ENCODE data around the gene CAMTA1.

CAMTA1 gene

DNA sequence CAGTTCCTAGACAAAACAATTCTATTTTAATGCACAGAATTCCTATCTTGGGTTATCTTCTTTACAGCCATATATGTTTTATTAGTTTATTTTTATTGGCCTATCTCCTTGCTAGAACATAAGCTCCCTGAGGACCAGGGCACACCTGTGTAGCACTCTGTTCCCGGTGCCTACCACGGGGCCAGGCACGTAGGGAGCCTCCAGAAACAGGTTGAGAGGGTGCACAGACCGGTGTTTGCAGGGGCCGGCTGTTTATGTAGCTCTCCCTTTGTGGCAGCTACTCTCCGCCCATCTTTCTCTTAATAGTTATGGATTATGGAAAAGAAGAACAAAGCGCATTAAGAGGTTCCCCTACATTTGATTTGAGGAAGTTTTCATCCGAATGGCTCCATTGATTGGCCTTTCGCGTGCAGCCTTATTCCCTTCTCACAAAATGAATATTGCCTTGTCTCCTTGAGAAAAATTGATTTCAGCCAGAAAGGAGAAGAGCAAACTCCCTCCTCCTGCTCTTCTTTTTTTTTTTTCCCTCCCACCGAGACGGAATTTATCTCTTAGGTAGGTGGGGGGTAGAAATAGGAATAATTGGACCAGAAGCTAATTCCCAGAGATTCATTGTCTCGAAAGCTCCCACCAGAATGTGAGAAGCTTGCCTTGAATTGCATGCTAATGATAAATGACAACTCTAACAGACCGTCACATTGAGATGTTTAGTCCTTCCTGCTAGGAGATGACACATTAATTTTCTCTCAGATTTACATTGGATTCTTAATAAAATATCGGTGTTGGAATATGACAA, 447.4 kb downstream of the CAMTA1 start:
- no peak overlapping the region for H3K4me2 ChIP-seq (ENCODE audit: low read depth, low read length, poor library complexity, severe bottlenecking)
- no peaks in the 10 kb centered on the region for H3K27me3 ChIP-seq (ENCODE audit: low read length)
- H3K9ac ChIP-seq (ENCODE audit: low read length), result no peak overlapping the region
- H3F3A ChIP-seq (ENCODE audit: insufficient read depth), result no peaks in the 10 kb centered on the region
- no peaks in the 10 kb centered on the region for H3K36me3 ChIP-seq (ENCODE audit: low read length)
- TF ChIP-seq, protein P1, sequence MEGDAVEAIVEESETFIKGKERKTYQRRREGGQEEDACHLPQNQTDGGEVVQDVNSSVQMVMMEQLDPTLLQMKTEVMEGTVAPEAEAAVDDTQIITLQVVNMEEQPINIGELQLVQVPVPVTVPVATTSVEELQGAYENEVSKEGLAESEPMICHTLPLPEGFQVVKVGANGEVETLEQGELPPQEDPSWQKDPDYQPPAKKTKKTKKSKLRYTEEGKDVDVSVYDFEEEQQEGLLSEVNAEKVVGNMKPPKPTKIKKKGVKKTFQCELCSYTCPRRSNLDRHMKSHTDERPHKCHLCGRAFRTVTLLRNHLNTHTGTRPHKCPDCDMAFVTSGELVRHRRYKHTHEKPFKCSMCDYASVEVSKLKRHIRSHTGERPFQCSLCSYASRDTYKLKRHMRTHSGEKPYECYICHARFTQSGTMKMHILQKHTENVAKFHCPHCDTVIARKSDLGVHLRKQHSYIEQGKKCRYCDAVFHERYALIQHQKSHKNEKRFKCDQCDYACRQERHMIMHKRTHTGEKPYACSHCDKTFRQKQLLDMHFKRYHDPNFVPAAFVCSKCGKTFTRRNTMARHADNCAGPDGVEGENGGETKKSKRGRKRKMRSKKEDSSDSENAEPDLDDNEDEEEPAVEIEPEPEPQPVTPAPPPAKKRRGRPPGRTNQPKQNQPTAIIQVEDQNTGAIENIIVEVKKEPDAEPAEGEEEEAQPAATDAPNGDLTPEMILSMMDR (IDR thresholded peaks at IDR 0.05; ENCODE audit: insufficient read depth, low read length, poor library complexity, severe bottlenecking), result no peak
- TF ChIP-seq EZH2phosphoT487 (conservative IDR thresholded peaks at IDR 0.05; ENCODE audit: low read length), result no peak
- no peak overlapping the region for H3K27ac ChIP-seq (ENCODE audit: low read depth, low read length)
- no peaks in the 10 kb centered on the region for H3K79me2 ChIP-seq (ENCODE audit: insufficient read depth, low read length)
- no peak overlapping the region for H3K4me3 ChIP-seq (ENCODE audit: insufficient read depth, low read length, poor library complexity, severe bottlenecking)
- no peaks in the 10 kb centered on the region for H3K9me2 ChIP-seq (replicated peaks; ENCODE audit: insufficient read depth, low read length)
- H2AFZ ChIP-seq (ENCODE audit: low read depth, low read length, severe bottlenecking), result no peak overlapping the region
- no peaks in the 10 kb centered on the region for H3K9me3 ChIP-seq (ENCODE audit: insufficient read depth, low read length)
- no peaks in the 10 kb centered on the region for H4K20me1 ChIP-seq (ENCODE audit: low read depth, low read length)

DNA sequence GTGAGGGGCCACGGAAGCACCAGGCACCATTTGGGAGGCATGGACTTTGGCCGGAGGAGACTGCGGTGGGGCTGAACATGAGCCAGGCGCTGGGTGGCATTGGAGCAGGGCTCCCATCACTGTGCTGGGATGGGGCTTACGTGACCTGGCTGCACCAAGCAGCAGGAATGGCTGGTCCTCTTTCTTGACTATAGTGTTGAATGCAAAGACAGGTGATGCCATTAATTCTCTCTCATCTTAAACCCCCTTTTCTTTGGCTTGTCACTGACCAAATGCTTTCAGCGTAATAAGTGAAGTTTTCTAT, 447.9 kb downstream of the CAMTA1 start:
- no peak overlapping the region for H3K4me2 ChIP-seq (ENCODE audit: low read depth, low read length, poor library complexity, severe bottlenecking)
- H3K9ac ChIP-seq (ENCODE audit: low read length), result no peak overlapping the region
- H3K27ac ChIP-seq (ENCODE audit: low read depth, low read length), result no peak overlapping the region
- no peaks in the 10 kb centered on the region for H3K36me3 ChIP-seq (ENCODE audit: low read length)
- no peaks in the 10 kb centered on the region for H3K9me2 ChIP-seq (replicated peaks; ENCODE audit: insufficient read depth, low read length)
- no peaks in the 10 kb centered on the region for H3F3A ChIP-seq (ENCODE audit: insufficient read depth)
- H3K27me3 ChIP-seq (ENCODE audit: low read length), result no peaks in the 10 kb centered on the region
- no peaks in the 10 kb centered on the region for H3K9me3 ChIP-seq (ENCODE audit: insufficient read depth, low read length)
- no peaks in the 10 kb centered on the region for H3K79me2 ChIP-seq (ENCODE audit: insufficient read depth, low read length)
- no peak overlapping the region for H3K4me3 ChIP-seq (ENCODE audit: insufficient read depth, low read length, poor library complexity, severe bottlenecking)
- no peak overlapping the region for H2AFZ ChIP-seq (ENCODE audit: low read depth, low read length, severe bottlenecking)
- TF ChIP-seq, protein P1 (IDR thresholded peaks at IDR 0.05; ENCODE audit: insufficient read depth, low read length, poor library complexity, severe bottlenecking), result no peak
- no peak for TF ChIP-seq EZH2phosphoT487 (conservative IDR thresholded peaks at IDR 0.05; ENCODE audit: low read length)
- no peaks in the 10 kb centered on the region for H4K20me1 ChIP-seq (ENCODE audit: low read depth, low read length)

DNA sequence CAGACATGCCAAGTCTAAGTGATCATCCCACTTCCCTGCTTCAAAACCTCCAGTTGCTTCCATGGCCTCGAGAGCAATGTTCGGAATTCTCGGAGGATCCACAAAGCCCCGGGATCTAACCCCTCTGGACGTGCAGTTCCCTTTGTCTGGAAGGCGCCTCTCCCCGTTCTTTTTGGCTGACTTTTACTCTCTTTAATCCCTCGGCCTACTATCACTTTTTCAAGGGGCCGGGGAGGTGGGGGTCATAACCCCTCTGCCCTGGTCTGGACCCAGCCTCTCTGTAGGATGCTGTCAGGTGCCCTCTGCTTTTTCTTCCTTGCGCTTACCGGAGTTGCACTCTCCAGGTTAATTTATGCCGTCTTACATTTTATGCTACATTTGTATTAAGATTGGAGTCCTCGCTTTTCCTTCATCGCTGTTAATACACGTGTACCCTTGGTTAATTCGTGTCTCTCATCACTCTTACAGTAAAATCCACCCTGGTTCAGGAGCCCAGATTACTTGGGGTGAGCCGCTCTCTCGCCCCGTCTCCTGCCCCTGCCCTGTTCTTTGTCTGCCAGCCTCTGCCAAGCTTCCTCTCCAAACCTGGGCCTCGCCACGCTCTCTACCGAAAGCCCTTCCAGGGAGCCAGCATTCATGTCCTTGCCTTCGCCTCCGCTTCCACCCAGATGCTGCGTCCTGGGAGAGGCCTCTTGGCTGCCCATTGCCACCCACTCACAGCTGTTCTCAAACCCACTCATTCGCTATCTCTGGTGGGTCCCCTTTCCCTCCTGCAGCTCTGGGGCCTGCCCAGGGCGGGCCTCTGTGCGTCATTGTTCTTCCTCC, 448.6 kb downstream of the CAMTA1 start:
- Histone ChIP-seq H3K9ac (ENCODE audit: low read length) (no peak overlapping the region), H3K27me3 (ENCODE audit: low read length) (no peaks in the 10 kb centered on the region), H3K9me3 (ENCODE audit: insufficient read depth, low read length) (no peaks in the 10 kb centered on the region), H4K20me1 (ENCODE audit: low read depth, low read length) (no peaks in the 10 kb centered on the region), H3K9me2 (replicated peaks; ENCODE audit: insufficient read depth, low read length) (no peaks in the 10 kb centered on the region), H3K4me2 (ENCODE audit: low read depth, low read length, poor library complexity, severe bottlenecking) (no peak overlapping the region), H3F3A (ENCODE audit: insufficient read depth) (no peaks in the 10 kb centered on the region), H2AFZ (ENCODE audit: low read depth, low read length, severe bottlenecking) (no peak overlapping the region), H3K79me2 (ENCODE audit: insufficient read depth, low read length) (no peaks in the 10 kb centered on the region), H3K36me3 (ENCODE audit: low read length) (no peaks in the 10 kb centered on the region), H3K27ac (ENCODE audit: low read depth, low read length) (no peak overlapping the region), H3K4me3 (ENCODE audit: insufficient read depth, low read length, poor library complexity, severe bottlenecking) (no peak overlapping the region)
- no peak for TF ChIP-seq EZH2phosphoT487 (conservative IDR thresholded peaks at IDR 0.05; ENCODE audit: low read length)
- TF ChIP-seq, protein P1 (IDR thresholded peaks at IDR 0.05; ENCODE audit: insufficient read depth, low read length, poor library complexity, severe bottlenecking), result no peak

Data from SU-DHL-6 (cell line).